GM13977 (cell line): ENCODE results near the gene UTP4.
"Not testable (repeated sequence)": the region's sequence is repeated elsewhere in the genome, so short reads cannot be mapped to it uniquely, and the experiment has no call there.

ENCODE experiments used
- DNase-seq: peaks from one replicate; pipeline ENCODE4 v3.0.0; 2012; ENCODE audit warnings: low spot score
- CTCF ChIP-seq: IDR thresholded peaks from 2 replicates; pipeline ENCODE4 v1.5.1; 2012; ENCODE audit warnings: mild to moderate bottlenecking, control low read depth; ENCODE audit not compliant: insufficient read depth; ENCODE audit errors: extremely low read depth, missing control alignments
- in situ Hi-C: fragments of 300-500 bp; cut with MboI; formaldehyde crosslinking; loops from one replicate; pipeline ENCODE4 v1.12.0; 2022; ENCODE audit warnings: low sequenced_read_pairs, low pct_unique_long_range_greater_than_20kb, mixed read lengths, inconsistent platforms; ENCODE audit not compliant: unreplicated experiment

UTP4 gene

GRCh38 chr16:69127966-69128510 is 4.4 kb upstream of the UTP4 start:
- in situ Hi-C loops, result loop anchor here (10.0 to 25.0 kb wide), 2 partner anchors 233 to 591 kb away; partner anchors contain the start of gene ZFP90
- no peak for DNase-seq

GRCh38 chr16:69130461-69130860 is 2.0 kb upstream of the UTP4 start:
- in situ Hi-C loops, result loop anchor here (25.0 kb wide), 1 partner anchor 593 kb away; the partner anchor contains the start of gene ZFP90
- DNase-seq, result no peak
- no peak for TF ChIP-seq CTCF

More at GRCh38 chr16:69127966-69128510, 4.4 kb upstream of the UTP4 start:
- TF ChIP-seq CTCF, result no peak

GRCh38 chr16:69131167-69131838 is 1.1 kb upstream of the UTP4 start:
- peak; percentile 57 for DNase-seq
- in situ Hi-C loops, result loop anchor here (25.0 kb wide), 1 partner anchor 594 kb away; the partner anchor contains the start of gene ZFP90
- no peak for TF ChIP-seq CTCF

- in situ Hi-C loops, result loop anchor here (25.0 kb wide), 1 partner anchor 595 kb away; the partner anchor contains the start of gene ZFP90
- TF ChIP-seq CTCF, result no peak
- DNase-seq, result peak; percentile 95
Observed at GRCh38 chr16:69131839-69132423, 518 bp upstream of the UTP4 start.

- no peak for TF ChIP-seq CTCF
- DNase-seq, result no peak
- in situ Hi-C loops, result loop anchor here (25.0 kb wide), 1 partner anchor 596 kb away; the partner anchor contains the start of gene ZFP90
Observed at GRCh38 chr16:69133373-69133954, 1.0 kb downstream of the UTP4 start.

GRCh38 chr16:69138608-69139007 is 6.2 kb downstream of the UTP4 start:
- in situ Hi-C loops, result loop anchor here (25.0 kb wide), 1 partner anchor 601 kb away; the partner anchor contains the start of gene ZFP90
- TF ChIP-seq CTCF, result no peak
- DNase-seq, result no peak

- in situ Hi-C loops, result loop anchor here (25.0 kb wide), 1 partner anchor 602 kb away; the partner anchor contains the start of gene ZFP90
- DNase-seq, result not testable (repeated sequence)
Observed at GRCh38 chr16:69139464-69139863, 7.0 kb downstream of the UTP4 start.
